ENCODE results near the gene TRIL.

The TRIL gene

GRCh38 chr7:28990200-28990960, 32.2 kb upstream of the TRIL start:
- no peak for TF ChIP-seq CTCF (IDR thresholded peaks at IDR 0.05; ENCODE audit: control extremely low read depth, extremely low read depth, low read depth, missing control alignments)
- DNase-seq (ENCODE audit: extremely low spot score): no peak
- ChIA-PET CTCF (interaction anchor here (1.3 to 1.7 kb wide), 2 partner anchors 15 to 68 kb away, joined by 3 to 5 read pairs; no protein-coding TSS in a partner anchor), POLR2A (interaction anchor here (0.6 kb wide), 1 partner anchor 104 kb away, joined by 3 read pairs; no protein-coding TSS in a partner anchor)

- ChIA-PET POLR2A (no interaction called here), CTCF (interaction anchor here (1.7 kb wide), 1 partner anchor 67 kb away, joined by 5 read pairs; no protein-coding TSS in a partner anchor)
- no peak for TF ChIP-seq CTCF (IDR thresholded peaks at IDR 0.05; ENCODE audit: control extremely low read depth, extremely low read depth, low read depth, missing control alignments)
- DNase-seq (ENCODE audit: extremely low spot score): no peak
These were observed 31.3 kb upstream of the TRIL start for GRCh38 chr7:28989211-28989980.

- TF ChIP-seq CTCF (IDR thresholded peaks at IDR 0.05; ENCODE audit: control extremely low read depth, extremely low read depth, low read depth, missing control alignments): no peak
- CTCF ChIA-PET: no interaction called here
- DNase-seq (ENCODE audit: extremely low spot score): no peak
- POLR2A ChIA-PET: no interaction called here
These were observed 30.7 kb upstream of the TRIL start for GRCh38 chr7:28988810-28989209.

GRCh38 chr7:28988091-28988490, 30.0 kb upstream of the TRIL start:
- CTCF ChIA-PET: interaction anchor here (1.6 kb wide), 1 partner anchor 119 kb away, joined by 4 read pairs; no protein-coding TSS in a partner anchor
- POLR2A ChIA-PET: no interaction called here
- DNase-seq (ENCODE audit: extremely low spot score): no peak
- no peak for TF ChIP-seq CTCF (IDR thresholded peaks at IDR 0.05; ENCODE audit: control extremely low read depth, extremely low read depth, low read depth, missing control alignments)

- POLR2A ChIA-PET: no interaction called here
- no peak for TF ChIP-seq CTCF (IDR thresholded peaks at IDR 0.05; ENCODE audit: control extremely low read depth, extremely low read depth, low read depth, missing control alignments)
- CTCF ChIA-PET: interaction anchor here (1.6 kb wide), 1 partner anchor 120 kb away, joined by 4 read pairs; no protein-coding TSS in a partner anchor
- DNase-seq (ENCODE audit: extremely low spot score): no peak
These were observed 28.6 kb upstream of the TRIL start for GRCh38 chr7:28986765-28987110.

- no peak for DNase-seq (ENCODE audit: extremely low spot score)
- no peak for TF ChIP-seq CTCF (IDR thresholded peaks at IDR 0.05; ENCODE audit: control extremely low read depth, extremely low read depth, low read depth, missing control alignments)
- POLR2A ChIA-PET: no interaction called here
- CTCF ChIA-PET: interaction anchor here (1.6 kb wide), 1 partner anchor 120 kb away, joined by 4 read pairs; no protein-coding TSS in a partner anchor
These were observed 28.1 kb upstream of the TRIL start for GRCh38 chr7:28986028-28986764.
